B cell (primary cell): ENCODE measurements around the gene XPNPEP3. TPM values are rescaled to one million over a fixed set of nuclear protein-coding genes. Genes with fewer than 3 reads are reported as not detected.

Experiments
- ATAC-seq: fragments of 200-7000 bp; cut with Tn5 transposase; one replicate; pipeline ENCODE4 v1.10.0; 2021; ENCODE audit warnings: low read depth, mild to moderate bottlenecking, moderate number of reproducible peaks, moderate library complexity
- CTCF ChIA-PET: fragments of 350-600 bp; sonication (Branson Sonifier 250); formaldehyde crosslinking; loops from one replicate; lab custom pipeline; 2021; ENCODE audit warnings: antibody characterized with exemption, inconsistent platforms; lab: Charles Lee
- POLR2A ChIA-PET: fragments of 350-600 bp; sonication (Branson Sonifier 250); formaldehyde crosslinking; loops from one replicate; lab custom pipeline; 2021; ENCODE audit warnings: antibody characterized with exemption; lab: Charles Lee
- DNase-seq: peaks from one replicate; pipeline ENCODE4 v3.0.0; 2013
- H2AFZ ChIP-seq: 2 replicates; pipeline ENCODE4 v1.6.1; 2012; ENCODE audit warnings: mild to moderate bottlenecking, low read depth, low read length; ENCODE audit not compliant: insufficient read depth, poor library complexity, severe bottlenecking
- H3K27ac ChIP-seq, 2 donors: 1 replicate in 1 of 2; 2 replicates in 1 of 2; pipeline ENCODE4 v1.5.1; 2012 to 2013; ENCODE audit warnings: low read length in 2 of 2, mild to moderate bottlenecking in 2 of 2, moderate library complexity in 1 of 2
- H3K27me3 ChIP-seq, 4 experiments: fragments of 200-600 bp in 1 of 4; sonication (generic) in 1 of 4; replicated peaks in 1 of 4; 1 replicate in 2 of 4; 2 replicates in 2 of 4; pipeline versions ENCODE4 v1.6.1 to v1.7.0; 2013 to 2016; ENCODE audit warnings: low read length in 3 of 4, mild to moderate bottlenecking in 2 of 4, mixed read lengths in 1 of 4, moderate library complexity in 1 of 4; ENCODE audit not compliant: insufficient read depth in 4 of 4, control insufficient read depth in 3 of 4; ENCODE audit errors: control extremely low read depth in 1 of 4
- H3K36me3 ChIP-seq, 2 experiments: replicated peaks in 1 of 2; 1 replicate in 1 of 2; 2 replicates in 1 of 2; pipeline versions ENCODE4 v1.6.1 to v1.7.1; 2013; ENCODE audit warnings: low read length in 1 of 2; ENCODE audit not compliant: insufficient read depth in 2 of 2, control insufficient read depth in 1 of 2; ENCODE audit errors: control extremely low read depth in 1 of 2, extremely low read depth in 1 of 2
- H3K4me1 ChIP-seq, 2 donors: fragments of 200-600 bp in 1 of 2; sonication (generic) in 1 of 2; 1 replicate in 1 of 2; 2 replicates in 1 of 2; pipeline versions ENCODE4 v1.5.1 to v1.6.1; 2013 to 2017; ENCODE audit warnings: low read length in 2 of 2; ENCODE audit not compliant: control insufficient read depth in 2 of 2, insufficient read depth in 2 of 2
- H3K4me2 ChIP-seq: replicated peaks from 2 replicates; pipeline ENCODE3; 2012; ENCODE audit warnings: mild to moderate bottlenecking, low read depth, low read length; ENCODE audit not compliant: poor library complexity, severe bottlenecking
- H3K4me3 ChIP-seq, 5 experiments: fragments of 200-600 bp in 1 of 5; sonication (generic) in 1 of 5; 1 replicate in 3 of 5; 2 replicates in 2 of 5; pipeline versions ENCODE4 v1.5.1 to v1.7.0; 2011 to 2016; ENCODE audit warnings: low read length in 4 of 5, mild to moderate bottlenecking in 4 of 5, low read depth in 2 of 5, control low read depth in 1 of 5, moderate library complexity in 1 of 5; ENCODE audit not compliant: insufficient read depth in 1 of 5; ENCODE audit errors: control extremely low read depth in 1 of 5, extremely low read depth in 1 of 5
- H3K79me2 ChIP-seq: fragments of 200-600 bp; sonication (generic); one replicate; pipeline ENCODE4 v1.6.0; 2016; ENCODE audit warnings: low read length; ENCODE audit not compliant: control insufficient read depth, insufficient read depth
- H3K9ac ChIP-seq: fragments of 200-600 bp; sonication (generic); 2 replicates; pipeline ENCODE4 v1.6.1; 2017; ENCODE audit warnings: mild to moderate bottlenecking, low read length, moderate library complexity
- H3K9me3 ChIP-seq, 3 donors: one replicate each; pipeline versions ENCODE4 v1.6.1 to v1.7.1; 2013; ENCODE audit warnings: low read length in 2 of 3; ENCODE audit not compliant: control insufficient read depth in 2 of 3, insufficient read depth in 1 of 3; ENCODE audit errors: control extremely low read depth in 1 of 3
- H4K20me1 ChIP-seq: 2 replicates; pipeline ENCODE4 v1.6.0; 2012; ENCODE audit warnings: mild to moderate bottlenecking, low read length; ENCODE audit not compliant: insufficient read depth, control insufficient read depth, poor library complexity, severe bottlenecking
- H3K27ac Mint-ChIP-seq: one replicate; pipeline ENCODE4 v1.8.0; 2021; ENCODE audit warnings: mixed read lengths
- H3K27me3 Mint-ChIP-seq: one replicate; pipeline ENCODE4 v1.8.0; 2021; ENCODE audit warnings: mixed read lengths
- H3K4me1 Mint-ChIP-seq: one replicate; pipeline ENCODE4 v1.8.0; 2021; ENCODE audit warnings: mixed read lengths
- H3K4me3 Mint-ChIP-seq: one replicate; pipeline ENCODE4 v1.8.0; 2021; ENCODE audit warnings: mixed read lengths
- H3K9me3 Mint-ChIP-seq: one replicate; pipeline ENCODE4 v1.8.0; 2022; ENCODE audit warnings: mixed read lengths; ENCODE audit not compliant: insufficient read depth
- EZH2 ChIP-seq: IDR thresholded peaks from 2 replicates; pipeline ENCODE4 v1.6.1; 2012; ENCODE audit warnings: borderline replicate concordance, low read depth, mild to moderate bottlenecking, moderate library complexity, low read length; ENCODE audit not compliant: insufficient read depth, poor library complexity, severe bottlenecking
- WGBS: methylation state at CpG from one replicate; pipeline ENCODE4 v1.1.5; 2013; ENCODE audit warnings: missing lambda C conversion rate; ENCODE audit not compliant: insufficient coverage; 5-methylcytosine and 5-hydroxymethylcytosine counted together
- intact Hi-C: fragments of 100-400 bp; cut with micrococcal nuclease; formaldehyde crosslinking; loops from one replicate; pipeline ENCODE4 v1.10.0; 2022
- polyA minus RNA-seq: library from RNA; depleted of rRNA, polyadenylated mRNA; stranded (reverse); fragments of >200 nt; gene quantifications from 2 replicates; pipeline ENCODE4 v1.2.3, GENCODE V29; 2012
- polyA plus RNA-seq: library from polyadenylated mRNA; depleted of rRNA; stranded (reverse); fragments of >200 nt; gene quantifications from 2 replicates; pipeline ENCODE4 v1.2.3, GENCODE V29; 2012
- total RNA-seq, 2 donors: library from RNA; stranded (reverse); fragments of 120-200 nt in 1 of 2; gene quantifications; 1 replicate in 1 of 2; 2 replicates in 1 of 2; pipeline versions ENCODE4 v1.2.3 to v1.2.4, GENCODE V29; 2013 to 2022
- TF ChIP-seq, protein P1 (sequence below): fragments of 200-600 bp; IDR thresholded peaks from one replicate; pipeline ENCODE4 v1.8.0; 2022; ENCODE audit warnings: antibody characterized with exemption, mild to moderate bottlenecking

Gene XPNPEP3
- total RNA-seq: 18.9 and 24.2 TPM in 2 replicates
- total RNA-seq (2013): 7.2 TPM
- 7.9 and 8.6 TPM in 2 replicates for polyA plus RNA-seq
- polyA minus RNA-seq: 10.6 and 25.8 TPM in 2 replicates

DNA sequence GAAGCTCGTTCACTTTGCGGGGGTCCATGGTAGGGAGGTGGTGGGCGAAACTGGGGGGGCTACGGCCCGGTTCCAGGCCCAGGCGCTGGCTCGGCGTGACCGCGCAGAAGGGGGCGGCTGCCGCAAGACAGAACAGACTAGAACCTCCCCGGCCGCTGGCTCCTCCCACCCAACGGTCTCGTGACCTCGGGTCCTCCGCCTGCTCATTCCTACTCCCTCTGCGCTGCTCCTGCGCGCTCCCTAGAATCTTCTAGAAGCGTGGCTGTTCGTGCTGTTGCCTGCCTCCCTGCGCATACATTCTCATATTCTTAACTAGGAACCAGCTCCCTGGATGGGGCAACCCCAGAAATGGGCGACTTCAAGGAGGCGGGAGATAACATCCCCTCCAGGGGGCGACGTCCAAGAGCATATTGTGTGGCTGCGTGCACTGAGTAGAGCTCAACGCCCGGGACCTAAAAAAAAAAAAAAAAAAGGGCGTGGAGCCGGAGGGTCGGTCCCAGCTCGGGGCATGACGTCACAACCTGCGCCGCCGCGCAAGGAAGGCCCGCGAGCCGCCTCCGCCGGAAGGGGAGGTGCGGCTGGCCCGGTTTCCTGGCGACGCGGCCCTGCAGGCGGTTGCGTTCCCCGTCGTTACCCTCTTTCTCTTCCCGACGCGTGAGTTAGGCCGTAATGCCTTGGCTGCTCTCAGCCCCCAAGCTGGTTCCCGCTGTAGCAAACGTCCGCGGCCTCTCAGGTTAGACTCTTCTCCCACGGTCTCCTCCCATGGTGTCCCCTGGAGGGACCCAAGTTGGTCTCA is at the start of gene XPNPEP3, which contains the start of gene ST13:
Gene XPNPEP3 (plus strand): TSS at position 636 of the 796 bp plus-strand sequence. CDS start 34 bp downstream, at position 670.
Gene ST13 (minus strand): TSS at position 127 of the 796 bp plus-strand sequence. CDS start 99 bp downstream, at position 28.
- Histone ChIP-seq H3K4me2 (peak within 1 kb of the TSS; percentile 80), H4K20me1 (peaks cover 12% of the 10 kb centered on the region), H3K4me3 (peak within 1 kb of the TSS; percentile 82 to 98 (median 94)), H3K36me3 (peaks cover 0 to 3% of the 10 kb centered on the region in 2 experiments), H3K9me3 (no peaks in the 10 kb centered on the region), H3K27me3 (no peaks in the 10 kb centered on the region), H3K27ac (peak within 1 kb of the TSS; percentile 91 to 94), H3K4me1 (peaks cover 24 to 28% of the 10 kb centered on the region in 2 donors), H3K9ac (peak within 1 kb of the TSS; percentile 96), H3K79me2 (peaks cover 87% of the 10 kb centered on the region), H2AFZ (peak within 1 kb of the TSS; percentile 85)
- Mint-ChIP-seq H3K9me3 (no peaks in the 10 kb centered on the region), H3K27ac (peak within 1 kb of the TSS; percentile 100), H3K27me3 (no peaks in the 10 kb centered on the region), H3K4me1 (peaks cover 46% of the 10 kb centered on the region), H3K4me3 (peak within 1 kb of the TSS; percentile 97)
- under 1% methylated on average over 60 of the region's 63 CpGs for WGBS
- peak; percentile 88 for ATAC-seq
- ChIA-PET CTCF (interaction anchor here (0.6 to 2.1 kb wide), 8 partner anchors 18 to 762 kb away, joined by 3 to 10 read pairs (median 3); no protein-coding TSS in a partner anchor), POLR2A (interaction anchor here (0.6 to 1.4 kb wide), 10 partner anchors 13 to 764 kb away, joined by 3 to 7 read pairs (median 4); partner anchors contain the start of genes DESI1, EP300, RBX1 and SGSM3)
- TF ChIP-seq EZH2: no peak
- TF ChIP-seq, protein P1, sequence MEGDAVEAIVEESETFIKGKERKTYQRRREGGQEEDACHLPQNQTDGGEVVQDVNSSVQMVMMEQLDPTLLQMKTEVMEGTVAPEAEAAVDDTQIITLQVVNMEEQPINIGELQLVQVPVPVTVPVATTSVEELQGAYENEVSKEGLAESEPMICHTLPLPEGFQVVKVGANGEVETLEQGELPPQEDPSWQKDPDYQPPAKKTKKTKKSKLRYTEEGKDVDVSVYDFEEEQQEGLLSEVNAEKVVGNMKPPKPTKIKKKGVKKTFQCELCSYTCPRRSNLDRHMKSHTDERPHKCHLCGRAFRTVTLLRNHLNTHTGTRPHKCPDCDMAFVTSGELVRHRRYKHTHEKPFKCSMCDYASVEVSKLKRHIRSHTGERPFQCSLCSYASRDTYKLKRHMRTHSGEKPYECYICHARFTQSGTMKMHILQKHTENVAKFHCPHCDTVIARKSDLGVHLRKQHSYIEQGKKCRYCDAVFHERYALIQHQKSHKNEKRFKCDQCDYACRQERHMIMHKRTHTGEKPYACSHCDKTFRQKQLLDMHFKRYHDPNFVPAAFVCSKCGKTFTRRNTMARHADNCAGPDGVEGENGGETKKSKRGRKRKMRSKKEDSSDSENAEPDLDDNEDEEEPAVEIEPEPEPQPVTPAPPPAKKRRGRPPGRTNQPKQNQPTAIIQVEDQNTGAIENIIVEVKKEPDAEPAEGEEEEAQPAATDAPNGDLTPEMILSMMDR: peak; percentile 71
- peak; percentile 98 for DNase-seq
- intact Hi-C loops: loop anchor here (1.0 to 10.0 kb wide), 8 partner anchors 37 to 588 kb away; partner anchors contain the start of genes MRTFA, RANGAP1, RBX1 and SLC25A17
